ENCODE data around the gene MACC1.

The MACC1 gene

GRCh38 chr7:20165146-20165510, 52.1 kb downstream of the MACC1 start:
- no peaks in the 10 kb centered on the region for H3K79me2 ChIP-seq (ENCODE audit: low read length)
- no peaks in the 10 kb centered on the region for H4K20me1 ChIP-seq (ENCODE audit: insufficient read depth, low read length)
- no peaks in the 10 kb centered on the region for H3K4me1 ChIP-seq (ENCODE audit: low read length)
- H2AFZ ChIP-seq (ENCODE audit: low read length) = no peak overlapping the region
- H3K9me2 ChIP-seq (replicated peaks; ENCODE audit: insufficient read depth, low read length) = no peaks in the 10 kb centered on the region
- H3K4me3 ChIP-seq (ENCODE audit: low read length) = no peak overlapping the region
- no peaks in the 10 kb centered on the region for H3K9me3 ChIP-seq (replicated peaks; ENCODE audit: insufficient read depth, low read length)
- no peaks in the 10 kb centered on the region for H3K27me3 ChIP-seq (replicated peaks; ENCODE audit: insufficient read depth, low read length)
- H3F3A ChIP-seq (ENCODE audit: insufficient read depth, low read length) = no peaks in the 10 kb centered on the region
- no peak overlapping the region for H3K27ac ChIP-seq (ENCODE audit: low read length)
- no peaks in the 10 kb centered on the region; the same call in 1 of the 2 replicates for H3K36me3 ChIP-seq (replicated peaks; ENCODE audit: insufficient read depth, low read length)
- H3K9ac ChIP-seq (ENCODE audit: low read length) = no peak overlapping the region
- no peak overlapping the region for H3K4me2 ChIP-seq (ENCODE audit: low read depth, low read length)
- no peak for DNase-seq
- TF ChIP-seq EZH2 (optimal IDR thresholded peaks at IDR 0.05; ENCODE audit: low read depth, low read length) (no peak), CTCF (IDR thresholded peaks at IDR 0.05; ENCODE audit: low read length) (no peak), EZH2phosphoT487 (IDR thresholded peaks at IDR 0.05; ENCODE audit: low read length) (no peak)

- no peak for DNase-seq
Observed at GRCh38 chr7:20164425-20165145, 52.6 kb downstream of the MACC1 start.

DNA sequence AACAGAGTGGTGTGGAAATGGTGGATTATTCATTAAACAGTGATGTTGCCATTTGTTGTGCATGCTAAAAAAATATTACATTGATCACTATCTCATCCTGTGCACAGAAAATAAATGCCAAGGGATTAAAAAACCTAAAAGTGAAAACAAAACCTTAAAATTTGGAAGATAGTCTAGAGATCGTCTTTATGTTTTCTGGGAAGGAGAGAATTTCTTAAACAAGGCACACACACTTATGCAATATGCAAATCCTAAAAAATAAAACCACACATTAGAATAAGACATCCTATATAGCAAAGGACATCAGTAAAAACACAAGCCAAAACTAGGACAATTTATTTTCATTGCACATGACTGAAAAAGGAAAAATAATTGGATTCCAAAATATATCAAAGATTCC, 54.5 kb downstream of the MACC1 start:
- Histone ChIP-seq H3K79me2 (ENCODE audit: low read length) (no peaks in the 10 kb centered on the region), H2AFZ (ENCODE audit: low read length) (no peak overlapping the region), H3F3A (ENCODE audit: insufficient read depth, low read length) (no peaks in the 10 kb centered on the region), H3K27me3 (replicated peaks; ENCODE audit: insufficient read depth, low read length) (no peaks in the 10 kb centered on the region), H4K20me1 (ENCODE audit: insufficient read depth, low read length) (no peaks in the 10 kb centered on the region), H3K9me3 (replicated peaks; ENCODE audit: insufficient read depth, low read length) (no peaks in the 10 kb centered on the region), H3K9me2 (replicated peaks; ENCODE audit: insufficient read depth, low read length) (no peaks in the 10 kb centered on the region), H3K9ac (ENCODE audit: low read length) (no peak overlapping the region), H3K27ac (ENCODE audit: low read length) (no peak overlapping the region), H3K4me1 (ENCODE audit: low read length) (no peaks in the 10 kb centered on the region), H3K4me3 (ENCODE audit: low read length) (no peak overlapping the region), H3K4me2 (ENCODE audit: low read depth, low read length) (no peak overlapping the region), H3K36me3 (replicated peaks; ENCODE audit: insufficient read depth, low read length) (peaks cover 9% of the 10 kb centered on the region; the same call in 1 of the 2 replicates)
- TF ChIP-seq EZH2phosphoT487 (IDR thresholded peaks at IDR 0.05; ENCODE audit: low read length) = no peak
- no peak for TF ChIP-seq CTCF (IDR thresholded peaks at IDR 0.05; ENCODE audit: low read length)
- no peak for TF ChIP-seq EZH2 (optimal IDR thresholded peaks at IDR 0.05; ENCODE audit: low read depth, low read length)
- DNase-seq = no peak

More at GRCh38 chr7:20164425-20165145, 52.6 kb downstream of the MACC1 start:
- Histone ChIP-seq H4K20me1 (ENCODE audit: insufficient read depth, low read length) (no peaks in the 10 kb centered on the region), H3K9me3 (replicated peaks; ENCODE audit: insufficient read depth, low read length) (no peaks in the 10 kb centered on the region), H3K79me2 (ENCODE audit: low read length) (no peaks in the 10 kb centered on the region), H2AFZ (ENCODE audit: low read length) (no peak overlapping the region), H3K4me1 (ENCODE audit: low read length) (no peaks in the 10 kb centered on the region), H3K36me3 (replicated peaks; ENCODE audit: insufficient read depth, low read length) (peaks cover 5% of the 10 kb centered on the region; the same call in 1 of the 2 replicates), H3K4me3 (ENCODE audit: low read length) (no peak overlapping the region), H3K27me3 (replicated peaks; ENCODE audit: insufficient read depth, low read length) (no peaks in the 10 kb centered on the region), H3K4me2 (ENCODE audit: low read depth, low read length) (no peak overlapping the region), H3F3A (ENCODE audit: insufficient read depth, low read length) (no peaks in the 10 kb centered on the region), H3K9me2 (replicated peaks; ENCODE audit: insufficient read depth, low read length) (no peaks in the 10 kb centered on the region), H3K9ac (ENCODE audit: low read length) (no peak overlapping the region), H3K27ac (ENCODE audit: low read length) (no peak overlapping the region)
- TF ChIP-seq EZH2 (optimal IDR thresholded peaks at IDR 0.05; ENCODE audit: low read depth, low read length) = no peak
- no peak for TF ChIP-seq EZH2phosphoT487 (IDR thresholded peaks at IDR 0.05; ENCODE audit: low read length)
- TF ChIP-seq CTCF (IDR thresholded peaks at IDR 0.05; ENCODE audit: low read length) = no peak
